ENCODE results near the gene FLVCR1. TPM values are rescaled to one million over a fixed set of nuclear protein-coding genes. Genes with fewer than 3 reads are reported as not detected.

Gene FLVCR1
- total RNA-seq, 4 donors from 2014 or later = 1.9 to 9.1 (median 2.8) TPM

GRCh38 chr1:212922016-212922415, 63.9 kb downstream of the FLVCR1 start:
- intact Hi-C loops (cut with DNase I; ENCODE audit: low total_unique reads) = no loop called here
- no peak overlapping the region for H3K4me3 ChIP-seq (ENCODE audit: low read depth, poor library complexity, severe bottlenecking)
- 71 to 85% methylated on average over 5 of the region's 5 CpGs for WGBS, 2 donors
- no peak for DNase-seq (ENCODE audit: low spot score in 2 of 2)
- no peak for TF ChIP-seq CTCF (IDR thresholded peaks at IDR 0.05)
- TF ChIP-seq POLR2A (IDR thresholded peaks at IDR 0.05) = no peak

GRCh38 chr1:212926372-212926771, 68.3 kb downstream of the FLVCR1 start:
- DNase-seq (ENCODE audit: low spot score in 2 of 2) = no peak
- H3K4me3 ChIP-seq (ENCODE audit: low read depth, poor library complexity, severe bottlenecking) = no peak overlapping the region
- intact Hi-C loops (cut with DNase I; ENCODE audit: low total_unique reads) = no loop called here
- TF ChIP-seq CTCF (IDR thresholded peaks at IDR 0.05) (no peak), POLR2A (IDR thresholded peaks at IDR 0.05) (no peak)
- WGBS, 2 donors = 94 to 95% methylated on average over 6 of the region's 6 CpGs

- no peak for DNase-seq (ENCODE audit: low spot score in 2 of 2)
- TF ChIP-seq CTCF (IDR thresholded peaks at IDR 0.05) = no peak
- TF ChIP-seq POLR2A (IDR thresholded peaks at IDR 0.05) = no peak
- WGBS, 2 donors = 51 to 59% methylated on average over 10 of the region's 10 CpGs
- no peak overlapping the region for H3K4me3 ChIP-seq (ENCODE audit: low read depth, poor library complexity, severe bottlenecking)
- intact Hi-C loops (cut with DNase I; ENCODE audit: low total_unique reads) = no loop called here
Measured at GRCh38 chr1:212928323-212929291, 70.5 kb downstream of the FLVCR1 start.

- intact Hi-C loops (cut with DNase I; ENCODE audit: low total_unique reads) = no loop called here
Measured at GRCh38 chr1:212930986-212931678, 73.1 kb downstream of the FLVCR1 start.

More at GRCh38 chr1:212930986-212931678, 73.1 kb downstream of the FLVCR1 start:
- no peak for TF ChIP-seq POLR2A (IDR thresholded peaks at IDR 0.05)
- no peak for TF ChIP-seq CTCF (IDR thresholded peaks at IDR 0.05)
- DNase-seq (ENCODE audit: low spot score in 2 of 2) = no peak
- no peak overlapping the region for H3K4me3 ChIP-seq (ENCODE audit: low read depth, poor library complexity, severe bottlenecking)
- WGBS, 2 donors = 82 to 85% methylated on average over 10 of the region's 10 CpGs

Data from lower leg skin (tissue), 4 donors.